ENCODE measurements around the gene MRGPRX4.

DNA sequence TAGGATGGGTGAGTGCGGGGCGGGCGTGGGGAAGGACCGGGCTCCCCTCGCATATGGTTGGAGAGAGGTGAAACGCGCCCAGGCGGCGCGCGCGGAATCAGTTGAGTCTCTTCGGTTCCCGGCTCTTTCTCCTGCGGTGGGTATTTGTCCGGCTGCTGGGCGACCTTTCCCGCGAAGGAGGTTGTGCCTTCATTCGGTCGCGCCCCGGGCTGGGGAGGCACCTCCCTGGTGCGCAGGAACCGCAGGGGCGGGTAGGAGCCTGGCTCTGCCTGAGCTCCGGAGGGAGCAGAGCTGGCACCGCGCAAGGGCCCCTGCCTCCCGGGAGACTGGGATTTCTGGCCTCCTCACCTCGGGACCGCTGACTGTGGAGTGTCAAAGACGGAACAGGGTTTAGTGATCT is 36.4 kb downstream of the MRGPRX4 start:
- no peak for TF ChIP-seq CTCF (conservative IDR thresholded peaks at IDR 0.05; ENCODE audit: low read length)
- no peak for TF ChIP-seq EZH2phosphoT487 (IDR thresholded peaks at IDR 0.05; ENCODE audit: borderline replicate concordance)
